Right lobe of liver (tissue), 4 donors: ENCODE measurements around the gene SOD2.

ENCODE experiments used
- POLR2A ChIP-seq: fragments of 450-650 bp; IDR thresholded peaks from one replicate; pipeline ENCODE4 v1.6.1; 2017; ENCODE audit warnings: antibody characterized with exemption, mild to moderate bottlenecking
- TF ChIP-seq, protein P1 (sequence below), 4 donors: fragments of 200-600 bp in 3 of 4; fragments of 450-650 bp in 1 of 4; IDR thresholded peaks; one replicate each; pipeline versions ENCODE4 v1.5.1 to v1.8.0; 2016 to 2022; ENCODE audit warnings: antibody characterized with exemption in 4 of 4, mild to moderate bottlenecking in 2 of 4
- donor health status: DM: no; HTN: no; CAD: no.
- donor health status: DM: no; HTN: no; CAD: no.
- donor health status: DM: no; HTN: yes; CAD: no.

DNA sequence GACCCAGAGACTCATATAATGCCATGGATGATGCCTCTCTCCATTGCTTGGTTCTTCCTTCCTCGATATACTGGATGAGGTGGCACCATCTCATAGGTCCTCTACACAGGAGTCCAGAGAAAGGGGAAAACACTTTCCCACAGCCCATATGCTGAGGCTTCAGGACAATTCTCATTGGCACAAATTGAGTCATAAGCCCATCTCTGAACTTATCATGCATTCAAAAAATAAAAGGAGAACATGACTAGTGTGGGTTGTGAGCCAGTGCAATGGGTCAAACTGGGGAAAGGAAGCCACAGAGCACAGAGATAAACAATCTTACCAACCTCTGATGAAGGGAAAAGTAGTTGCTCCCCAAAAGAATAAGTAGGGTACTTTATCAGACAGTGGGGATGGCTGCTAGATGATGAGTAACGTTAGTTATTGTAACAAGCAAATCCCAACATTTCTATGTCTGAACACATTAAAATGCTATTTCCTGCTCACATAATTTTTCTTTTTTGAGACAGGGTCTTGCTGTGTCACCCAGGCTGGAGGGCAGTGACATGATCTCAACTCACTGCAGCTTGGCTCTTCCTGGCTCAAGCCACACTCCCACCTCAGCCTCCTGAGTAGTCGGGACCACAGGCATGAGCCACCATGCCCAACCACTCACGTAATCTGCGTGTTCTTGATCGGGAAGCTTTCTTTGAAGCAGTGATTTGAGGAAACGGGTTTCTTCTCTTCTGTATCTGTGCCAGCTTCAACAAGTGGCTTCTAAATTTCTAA lies 27.0 kb downstream of the SOD2 start:
- no peak for TF ChIP-seq POLR2A
- TF ChIP-seq, protein P1, sequence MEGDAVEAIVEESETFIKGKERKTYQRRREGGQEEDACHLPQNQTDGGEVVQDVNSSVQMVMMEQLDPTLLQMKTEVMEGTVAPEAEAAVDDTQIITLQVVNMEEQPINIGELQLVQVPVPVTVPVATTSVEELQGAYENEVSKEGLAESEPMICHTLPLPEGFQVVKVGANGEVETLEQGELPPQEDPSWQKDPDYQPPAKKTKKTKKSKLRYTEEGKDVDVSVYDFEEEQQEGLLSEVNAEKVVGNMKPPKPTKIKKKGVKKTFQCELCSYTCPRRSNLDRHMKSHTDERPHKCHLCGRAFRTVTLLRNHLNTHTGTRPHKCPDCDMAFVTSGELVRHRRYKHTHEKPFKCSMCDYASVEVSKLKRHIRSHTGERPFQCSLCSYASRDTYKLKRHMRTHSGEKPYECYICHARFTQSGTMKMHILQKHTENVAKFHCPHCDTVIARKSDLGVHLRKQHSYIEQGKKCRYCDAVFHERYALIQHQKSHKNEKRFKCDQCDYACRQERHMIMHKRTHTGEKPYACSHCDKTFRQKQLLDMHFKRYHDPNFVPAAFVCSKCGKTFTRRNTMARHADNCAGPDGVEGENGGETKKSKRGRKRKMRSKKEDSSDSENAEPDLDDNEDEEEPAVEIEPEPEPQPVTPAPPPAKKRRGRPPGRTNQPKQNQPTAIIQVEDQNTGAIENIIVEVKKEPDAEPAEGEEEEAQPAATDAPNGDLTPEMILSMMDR (IDR thresholded peaks at IDR 0.05) = no peak
